Hippocampal formation (tissue), 2 donors: ENCODE data around the gene CSMD2.
"Not testable (repeated sequence)": the region's sequence is repeated elsewhere in the genome, so short reads cannot be mapped to it uniquely, and the experiment has no call there.

ENCODE experiments used
- DNase-seq, 2 donors: peaks; one replicate each; lab custom pipeline; 2025; lab: John Stamatoyannopoulos, UW

CSMD2 gene

DNA sequence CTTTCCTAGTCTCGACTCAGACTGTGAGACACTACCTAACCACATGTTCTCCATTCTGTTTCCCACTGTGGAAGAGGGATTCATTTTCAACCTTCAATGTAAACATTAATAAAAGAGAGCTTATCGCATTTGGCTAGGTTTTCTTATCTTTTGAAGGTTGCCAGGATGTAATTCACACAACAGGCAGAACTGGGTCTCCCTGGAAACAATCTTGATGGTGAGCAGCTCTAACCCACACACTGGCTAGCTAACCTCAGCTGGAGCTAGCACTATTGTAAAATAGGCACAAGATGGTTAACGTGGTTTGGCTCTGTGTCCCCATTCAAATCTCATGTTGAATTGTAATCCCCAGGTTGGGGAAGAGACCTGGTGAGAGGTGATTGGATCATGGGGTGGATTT lies 617.5 kb downstream of the CSMD2 start:
- no peak for DNase-seq

GRCh38 chr1:33541966-33542365 lies 623.1 kb downstream of the CSMD2 start:
- no peak for DNase-seq

GRCh38 chr1:33537885-33538284 lies 627.1 kb downstream of the CSMD2 start:
- DNase-seq = no peak

GRCh38 chr1:33535334-33535733 lies 629.7 kb downstream of the CSMD2 start:
- no peak for DNase-seq

GRCh38 chr1:33532936-33533335 lies 632.1 kb downstream of the CSMD2 start:
- no peak for DNase-seq

- no peak for DNase-seq
These were observed 632.8 kb downstream of the CSMD2 start for GRCh38 chr1:33532250-33532649.

DNA sequence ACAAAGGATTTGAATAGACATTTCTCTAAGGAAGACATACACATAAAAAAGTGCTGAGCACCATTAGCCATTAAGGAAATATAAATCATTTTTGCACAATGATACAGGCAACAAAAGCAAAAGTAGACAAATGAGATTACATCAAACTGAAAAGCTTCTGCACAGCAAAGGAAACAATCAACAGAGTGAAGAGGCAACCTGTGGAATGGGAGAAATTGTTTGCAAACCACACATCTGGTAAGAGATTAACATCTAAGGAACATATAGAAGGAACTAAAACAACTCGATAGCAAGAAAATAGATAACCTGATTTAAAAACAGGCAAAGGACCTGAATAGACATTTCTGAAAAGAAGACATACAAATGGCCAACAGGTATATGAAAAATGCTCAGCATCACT lies 635.1 kb downstream of the CSMD2 start:
- DNase-seq = no peak

DNA sequence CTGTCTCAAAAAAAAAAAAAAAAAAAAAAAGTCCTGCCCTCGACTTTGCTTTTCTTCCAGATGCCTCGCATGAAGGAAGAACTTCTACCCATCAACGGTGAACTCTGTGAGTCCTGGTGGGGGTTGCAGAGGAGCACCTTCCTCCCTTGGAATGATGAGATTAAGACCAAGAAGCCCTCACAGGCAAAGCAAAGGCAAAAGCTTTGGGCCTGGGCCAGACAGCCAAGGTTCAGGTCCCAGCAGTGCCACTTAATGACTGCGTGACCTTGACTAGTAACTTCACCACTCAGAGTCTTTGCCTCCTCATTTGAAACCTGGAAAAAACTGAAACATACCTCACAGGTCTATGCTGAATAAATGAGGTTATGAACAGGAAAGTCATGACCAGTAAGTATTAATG lies 637.1 kb downstream of the CSMD2 start:
- no peak for DNase-seq

DNA sequence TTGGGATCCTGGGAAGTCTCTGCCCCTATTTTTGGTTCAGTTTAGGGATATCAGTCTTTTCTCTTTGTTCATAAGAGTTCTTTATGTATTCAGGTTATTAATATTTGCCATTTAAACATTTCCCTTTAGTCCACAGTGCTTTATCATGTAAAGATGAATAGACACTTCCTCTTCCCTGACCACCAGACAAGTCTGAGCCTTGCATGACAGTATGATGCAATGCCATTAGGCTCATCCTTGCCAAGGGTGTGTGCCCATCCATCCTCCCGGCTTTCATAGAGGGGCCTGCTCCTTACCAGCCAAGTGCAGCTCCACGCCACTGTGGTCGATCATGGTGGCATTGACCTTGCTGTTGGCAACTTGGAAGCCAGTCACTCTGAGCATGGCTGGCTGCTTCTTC lies 640.4 kb downstream of the CSMD2 start:
- no peak for DNase-seq

DNA sequence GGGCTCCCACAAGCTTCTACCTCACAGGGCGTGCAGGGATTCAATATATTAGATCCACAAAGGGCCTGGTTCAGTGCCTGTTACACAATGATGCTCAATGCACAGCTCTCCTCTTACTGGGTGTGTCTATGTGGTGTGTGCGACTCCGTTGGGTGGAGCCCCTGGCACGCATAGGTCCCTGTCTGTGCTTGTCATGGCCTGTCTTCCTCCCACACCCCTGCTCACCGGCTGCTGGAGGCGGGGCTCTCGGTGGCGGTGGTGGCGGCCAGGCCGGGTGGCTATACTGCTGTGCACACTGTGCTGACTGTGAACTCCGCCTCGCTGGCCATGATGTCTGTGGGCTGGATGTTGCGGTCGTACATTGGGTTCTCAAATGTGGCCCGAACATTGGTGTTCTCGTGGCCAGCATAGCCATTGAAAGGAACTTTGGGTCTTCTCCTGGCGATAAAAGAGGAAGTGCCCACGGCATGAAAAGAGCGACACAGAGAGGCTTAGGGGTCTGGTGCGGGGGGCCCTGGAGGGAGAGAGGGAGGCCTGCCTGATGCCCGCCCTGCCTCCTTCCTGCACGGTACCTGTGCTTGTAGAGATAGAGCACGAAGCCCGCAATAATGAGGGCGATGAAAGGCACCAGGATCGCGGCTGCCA lies 645.7 kb downstream of the CSMD2 start:
- no peak for DNase-seq

- DNase-seq = peak in 1 of 2 donors; percentile 6
These were observed 647.3 kb downstream of the CSMD2 start for GRCh38 chr1:33517596-33518250.

DNA sequence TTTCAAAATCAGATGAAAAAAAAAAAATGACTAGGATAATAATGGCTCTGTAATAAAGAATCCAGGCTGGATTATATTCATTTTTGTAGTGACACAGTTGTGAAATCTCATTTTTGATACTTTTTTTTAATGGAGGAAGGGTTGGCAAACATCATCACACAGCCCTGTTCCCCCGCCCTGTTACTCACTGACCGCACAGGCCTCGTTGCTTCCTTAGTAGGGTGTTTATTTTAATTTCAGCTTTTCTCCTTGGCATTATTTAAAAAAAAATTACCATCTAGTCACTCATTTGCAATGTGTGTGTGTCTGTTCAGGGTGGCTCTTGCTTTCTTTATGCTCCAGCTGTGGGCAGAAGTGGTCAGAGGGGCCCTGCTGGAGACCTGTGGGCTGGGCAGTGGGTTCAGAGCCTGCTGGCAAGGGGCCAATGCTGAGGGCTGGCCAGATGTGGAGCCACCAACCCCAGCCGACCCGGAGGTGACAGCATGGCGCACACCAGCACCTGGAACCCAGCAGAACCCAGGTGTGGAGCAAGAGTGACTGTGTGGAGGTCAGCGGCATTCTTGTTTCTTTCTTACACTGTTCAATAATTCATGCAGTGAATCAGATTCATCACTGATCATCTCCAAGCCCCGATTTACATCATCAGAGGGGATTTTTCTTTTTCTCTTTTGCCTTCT lies 648.0 kb downstream of the CSMD2 start:
- no peak for DNase-seq

DNA sequence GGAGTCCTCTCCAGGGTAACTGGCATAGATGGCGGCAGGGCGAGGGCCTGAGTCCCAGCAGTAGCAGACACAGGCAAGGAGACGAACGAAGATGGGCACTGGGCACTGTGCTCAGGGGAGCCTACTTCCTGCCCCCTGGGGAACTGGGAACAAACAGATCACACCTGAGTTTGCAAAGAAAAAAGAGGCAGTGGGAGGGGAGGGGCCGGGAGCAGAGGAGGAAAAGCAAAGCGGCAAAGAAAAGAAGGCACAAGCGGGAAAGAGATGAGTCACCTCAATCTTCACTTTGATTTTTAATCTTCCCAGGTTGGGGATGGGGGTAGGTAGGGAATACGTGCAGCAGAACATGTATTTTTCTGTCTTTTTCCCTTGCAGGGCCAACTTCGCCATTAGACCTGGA lies 648.6 kb downstream of the CSMD2 start:
- no peak for DNase-seq

- no peak for DNase-seq
These were observed 649.4 kb downstream of the CSMD2 start for GRCh38 chr1:33515607-33516006.

- DNase-seq = no peak
These were observed 649.9 kb downstream of the CSMD2 start for GRCh38 chr1:33515112-33515511.

DNA sequence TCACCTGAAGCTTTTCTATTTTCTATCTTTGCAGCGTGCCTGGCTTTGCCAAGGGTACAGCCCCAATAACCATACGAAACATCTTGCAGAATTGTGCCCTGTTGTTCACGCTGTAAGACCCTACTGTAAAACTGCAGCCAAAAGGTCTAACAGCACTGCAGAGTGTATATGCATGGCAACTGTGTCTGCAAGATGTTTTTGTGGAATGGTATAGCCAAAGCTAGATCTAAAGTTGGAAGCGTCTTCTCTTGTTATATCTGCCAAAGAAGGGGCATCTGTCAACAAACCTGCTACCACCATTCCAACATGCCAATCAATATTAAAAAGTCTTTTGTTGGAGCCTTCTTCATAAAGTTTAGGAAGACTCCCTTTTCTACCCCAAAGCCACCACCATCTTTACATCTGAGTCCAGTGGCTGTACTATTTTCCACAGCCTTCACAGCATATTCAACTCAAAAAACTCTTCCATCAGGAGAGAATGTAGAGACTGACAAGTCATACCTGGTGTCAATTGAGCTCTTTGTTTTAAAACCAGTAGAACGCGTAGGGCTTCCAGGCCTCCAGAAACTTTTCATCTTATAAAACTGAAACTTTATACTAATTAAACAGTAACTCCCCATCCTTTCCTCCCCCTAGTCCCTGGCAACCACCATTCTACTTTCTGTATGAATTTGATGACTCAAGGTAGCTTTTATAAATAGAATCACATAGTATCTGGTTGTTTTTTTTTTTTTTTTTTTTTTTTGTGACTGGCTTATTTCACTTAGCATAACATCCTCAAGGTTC lies 652.6 kb downstream of the CSMD2 start:
- no peak for DNase-seq

DNA sequence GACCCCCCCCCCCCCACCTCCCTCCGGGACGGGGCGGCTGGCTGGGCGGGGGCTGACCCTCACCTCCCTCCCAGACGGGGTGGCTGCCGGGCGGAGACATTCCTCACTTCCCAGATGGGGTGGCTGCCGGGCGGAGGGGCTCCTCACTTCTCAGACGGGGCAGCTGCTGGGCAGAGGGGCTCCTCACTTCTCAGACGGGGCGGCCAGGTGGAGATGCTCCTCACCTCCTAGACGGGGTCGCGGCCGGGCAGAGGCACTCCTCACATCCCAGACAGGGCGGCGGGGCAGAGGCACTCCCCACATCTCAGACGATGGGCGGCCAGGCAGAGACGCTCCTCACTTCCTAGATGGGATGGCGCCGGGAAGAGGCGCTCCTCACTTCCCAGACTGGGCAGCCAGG lies 655.8 kb downstream of the CSMD2 start:
- not testable (repeated sequence) for DNase-seq

- DNase-seq = no peak
These were observed 656.9 kb downstream of the CSMD2 start for GRCh38 chr1:33508151-33508550.

DNA sequence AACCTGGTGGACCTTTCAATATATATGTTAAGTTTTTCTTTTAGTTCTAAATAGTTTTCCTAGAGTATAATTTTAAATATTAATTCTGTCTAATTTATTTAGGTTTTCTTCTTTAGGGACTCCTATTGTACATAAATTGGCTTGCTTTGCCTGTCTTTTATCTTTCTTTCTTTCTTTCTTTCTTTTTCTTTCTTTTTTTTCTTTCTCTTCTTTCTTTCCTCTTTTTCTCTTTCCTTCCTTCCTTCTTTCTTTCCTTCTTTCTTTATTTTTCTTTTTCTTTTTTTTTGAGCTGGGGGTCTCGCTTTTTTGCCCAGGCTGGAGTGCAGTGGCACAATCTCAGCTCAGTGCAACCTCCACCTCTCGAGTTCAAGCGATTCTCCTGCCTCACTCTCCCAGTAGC lies 657.4 kb downstream of the CSMD2 start:
- no peak for DNase-seq

DNA sequence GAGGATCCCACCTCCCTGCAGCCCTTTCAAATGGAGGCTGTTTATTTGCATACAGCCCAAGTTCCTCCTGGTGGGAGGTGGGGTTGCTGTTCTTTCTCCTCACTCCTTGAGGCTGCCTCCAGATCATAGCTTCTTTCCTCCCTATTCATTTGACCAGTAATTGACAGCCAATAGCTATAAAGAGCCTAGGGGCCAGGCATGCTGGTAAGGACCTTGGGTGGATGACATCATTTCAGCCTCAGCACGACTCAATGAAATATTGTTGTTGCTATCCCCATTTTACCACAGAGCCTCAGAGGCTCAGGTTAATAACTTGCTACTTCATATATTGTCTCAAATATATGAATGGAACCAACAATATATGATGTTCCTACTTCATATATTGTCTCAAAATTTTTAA lies 661.5 kb downstream of the CSMD2 start:
- no peak for DNase-seq

GRCh38 chr1:33502726-33503125 lies 662.3 kb downstream of the CSMD2 start:
- DNase-seq = no peak

GRCh38 chr1:33501774-33502173 lies 663.3 kb downstream of the CSMD2 start:
- no peak for DNase-seq

DNA sequence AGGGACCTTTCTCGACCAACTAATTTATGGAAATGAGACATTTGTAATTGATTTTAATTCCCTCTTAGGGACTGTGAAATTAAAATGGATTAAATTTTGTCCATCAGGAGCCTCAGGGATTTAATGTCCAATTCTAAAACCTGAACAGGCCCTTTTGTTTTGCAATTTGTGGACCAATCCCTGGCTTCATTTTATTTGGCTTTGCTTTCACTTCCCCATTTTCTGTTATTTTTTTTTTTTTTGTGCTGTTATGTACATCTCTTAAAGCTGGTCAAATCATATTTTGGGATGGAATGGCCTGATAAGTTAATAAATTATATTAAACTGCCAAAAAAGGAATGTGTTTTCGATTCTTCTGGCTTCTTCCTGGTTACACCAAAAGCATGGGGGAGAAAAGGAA lies 663.7 kb downstream of the CSMD2 start:
- no peak for DNase-seq
